Thoracic aorta endothelial cell (primary cell): ENCODE measurements around the gene GPR158. TPM values are rescaled to one million over a fixed set of nuclear protein-coding genes. Genes with fewer than 3 reads are reported as not detected.

ENCODE experiments used
- small RNA-seq: library from RNA; depleted of rRNA; stranded (forward); fragments of <200 nt; gene quantifications from one replicate; pipeline ENCODE3, GENCODE V24; 2012
- total RNA-seq: library from RNA; depleted of rRNA; stranded (reverse); fragments of >200 nt; gene quantifications from 2 replicates; pipeline ENCODE4 v1.2.3, GENCODE V29; 2012

The GPR158 gene
- under 0.01 TPM in 1 of 2 replicates, not detected in the other for total RNA-seq

GRCh38 chr10:25174461-25175230 lies at the start of gene GPR158:
TSS of gene GPR158 (plus strand) at chr10:25175001. CDS start at chr10:25175421, 420 bp downstream.

Small RNA genes within 50 kb of the gene (small RNA-seq; reads per million reads assigned to genes)
- not detected for gene RN7SKP220

Other genes with a start within 250 kb of the GPR158 start
- 13.6 and 16.4 TPM in 2 replicates for gene PRTFDC1, start 222.4 kb upstream of the GPR158 start, total RNA-seq
- gene ENKUR, start 158.8 kb upstream of the GPR158 start, total RNA-seq = 0.14 and 0.40 TPM in 2 replicates
- gene THNSL1, start 158.4 kb upstream of the GPR158 start, total RNA-seq = 3.4 and 4.4 TPM in 2 replicates